Activated CD8-positive, alpha-beta T cell treated with anti-CD3 and anti-CD28 coated beads, Interleukin-2, amount 10 ng/mL, durations not matched to agents 7 days and 5 days (primary cell): ENCODE results near the gene DMTF1. TPM values are rescaled to one million over a fixed set of nuclear protein-coding genes. Genes with fewer than 3 reads are reported as not detected.

Source experiments
- ATAC-seq: fragments of 150-1000 bp; cut with Tn5 transposase; one replicate; pipeline ENCODE4 v1.10.0; 2021; ENCODE audit warnings: moderate library complexity
- CTCF ChIA-PET: fragments of 350-600 bp; sonication (Branson Sonifier 250); formaldehyde crosslinking; loops from one replicate; lab custom pipeline; 2021; ENCODE audit warnings: antibody characterized with exemption; lab: Charles Lee
- POLR2A ChIA-PET: fragments of 350-600 bp; sonication (Branson Sonifier 250); formaldehyde crosslinking; loops from one replicate; lab custom pipeline; 2021; ENCODE audit warnings: antibody characterized with exemption; lab: Charles Lee
- DNase-seq: peaks from one replicate; pipeline ENCODE4 v3.0.0-alpha.2; 2020
- H3K27ac Mint-ChIP-seq: one replicate; pipeline ENCODE4 v1.8.0; 2021; ENCODE audit warnings: mild to moderate bottlenecking, mixed read lengths
- H3K27me3 Mint-ChIP-seq: one replicate; pipeline ENCODE4 v1.8.0; 2021; ENCODE audit warnings: low read depth, mixed read lengths
- H3K36me3 Mint-ChIP-seq: one replicate; pipeline ENCODE4 v1.8.0; 2021; ENCODE audit warnings: low read depth, mixed read lengths
- H3K4me1 Mint-ChIP-seq: one replicate; pipeline ENCODE4 v1.8.0; 2021; ENCODE audit warnings: low read depth, mixed read lengths
- H3K4me3 Mint-ChIP-seq: one replicate; pipeline ENCODE4 v1.8.0; 2021; ENCODE audit warnings: mild to moderate bottlenecking, mixed read lengths
- H3K9me3 Mint-ChIP-seq: one replicate; pipeline ENCODE4 v1.8.0; 2022; ENCODE audit warnings: mixed read lengths; ENCODE audit not compliant: insufficient read depth
- total RNA-seq, 2 experiments: library from RNA; stranded (reverse); gene quantifications; one replicate each; pipeline ENCODE4 v1.2.3, GENCODE V29; 2021

The DMTF1 gene
- total RNA-seq, 2 experiments from 2014 or later, result 94.7 to 96.8 TPM

DNA sequence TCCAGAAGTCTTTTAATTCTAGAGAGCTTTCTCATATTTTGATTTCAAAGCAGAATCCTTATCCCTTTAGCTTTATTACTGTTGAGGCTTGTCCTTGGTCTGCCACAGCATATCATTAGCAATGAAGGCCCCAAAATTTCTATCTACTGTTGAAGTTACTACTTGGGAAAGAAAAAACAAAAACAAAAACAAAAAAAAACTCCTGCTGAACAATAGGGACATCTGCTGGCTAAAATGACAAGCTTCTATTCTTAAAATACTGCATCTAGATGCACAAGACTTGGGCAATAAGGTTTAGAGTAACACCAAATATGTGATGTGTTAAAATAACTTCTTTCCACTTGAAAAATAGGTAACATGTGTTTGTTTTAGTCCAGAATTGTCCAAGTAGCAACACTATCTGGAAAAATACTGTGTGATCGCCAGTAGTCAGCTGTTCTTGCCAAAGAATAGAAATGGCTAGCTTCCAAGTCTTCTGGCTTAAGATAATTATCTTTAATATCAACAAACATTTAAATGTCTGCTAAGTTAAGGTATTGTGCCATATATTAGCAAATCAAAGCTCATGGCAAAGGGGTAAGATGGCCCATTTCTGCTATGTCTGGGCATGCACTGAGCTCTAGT, 3.8 kb upstream of the DMTF1 start:
- peaks cover 23% of the 10 kb centered on the region for H3K4me1 Mint-ChIP-seq
- H3K9me3 Mint-ChIP-seq, result no peaks in the 10 kb centered on the region
- no peak for DNase-seq
- ChIA-PET POLR2A (interaction anchor here (1.6 kb wide), 1 partner anchor 71 kb away, joined by 8 read pairs; the partner anchor contains the start of gene TMEM243), CTCF (interaction anchor here (0.6 to 9.5 kb wide), 29 partner anchors 9 to 238 kb away, joined by 3 to 87 read pairs (median 4); partner anchors contain the start of gene ELAPOR2)
- H3K27me3 Mint-ChIP-seq, result peaks cover 5% of the 10 kb centered on the region
- no peak for ATAC-seq
- H3K27ac Mint-ChIP-seq, result no peak overlapping the region
- no peak overlapping the region for H3K4me3 Mint-ChIP-seq
- H3K36me3 Mint-ChIP-seq, result peaks cover 5% of the 10 kb centered on the region

DNA sequence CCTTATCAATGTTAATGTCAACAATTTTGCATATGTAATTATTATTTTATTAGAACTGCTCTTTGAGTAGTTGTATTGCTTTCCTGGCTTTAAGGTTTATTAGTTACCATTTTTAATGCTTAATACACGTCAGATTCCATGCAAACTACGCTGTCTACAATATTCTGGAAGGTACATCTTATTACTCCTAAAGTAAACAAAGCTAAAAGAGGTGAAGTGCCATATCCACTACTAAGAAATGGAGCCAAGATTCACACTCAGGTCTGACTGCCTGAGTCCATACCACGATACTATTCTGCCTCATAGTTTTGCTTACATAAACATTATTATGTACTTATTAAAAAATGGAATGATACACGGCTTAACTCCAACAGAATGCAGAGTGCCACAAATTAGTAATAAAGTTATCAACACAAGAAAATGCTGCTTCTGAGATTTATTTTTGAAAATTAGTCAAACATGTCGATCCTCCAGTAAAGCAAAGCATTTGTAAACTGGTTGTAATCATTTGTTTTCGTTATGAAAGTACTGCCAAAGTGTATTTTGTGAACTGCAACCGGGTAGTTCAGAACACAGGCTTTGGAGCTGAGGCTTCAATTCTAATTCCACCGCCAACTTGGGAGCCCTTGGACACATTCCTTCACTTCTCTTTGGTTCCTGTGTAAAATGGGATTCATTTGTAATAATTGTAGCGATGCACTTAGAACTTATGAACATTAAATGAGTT, 1.1 kb upstream of the DMTF1 start:
- no peak for DNase-seq
- Mint-ChIP-seq H3K27me3 (peaks cover 2% of the 10 kb centered on the region), H3K4me1 (peaks cover 34% of the 10 kb centered on the region), H3K4me3 (peak overlapping the region; percentile 94), H3K9me3 (no peaks in the 10 kb centered on the region), H3K27ac (peak overlapping the region; percentile 97), H3K36me3 (peaks cover 20% of the 10 kb centered on the region)
- POLR2A ChIA-PET, result interaction anchor here (1.2 to 4.6 kb wide), 4 partner anchors 13 to 203 kb away, joined by 4 to 146 read pairs (median 10); partner anchors contain the start of gene TMEM243
- CTCF ChIA-PET, result interaction anchor here (1.5 to 9.5 kb wide), 2 partner anchors 85 to 222 kb away, joined by 6 to 87 read pairs; no protein-coding TSS in a partner anchor
- no peak for ATAC-seq

DNA sequence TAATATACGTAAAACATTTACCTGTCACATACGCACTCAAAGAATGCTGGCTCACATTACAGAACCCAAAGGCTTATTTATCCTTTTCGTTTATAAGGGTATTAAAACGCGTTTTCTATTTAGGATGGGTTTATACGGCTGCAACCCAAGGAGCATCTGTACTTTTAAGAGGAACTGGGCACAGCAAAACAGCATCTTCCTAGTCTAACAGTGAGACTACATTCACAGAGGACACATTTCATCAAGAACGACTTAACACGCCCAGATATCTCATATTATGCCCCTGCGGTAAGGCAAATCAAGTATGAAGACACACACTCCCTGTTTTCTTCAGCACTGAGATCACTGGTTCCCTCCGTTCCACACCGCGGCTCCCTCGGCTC, 533 bp upstream of the DMTF1 start:
- Mint-ChIP-seq H3K4me1 (peaks cover 37% of the 10 kb centered on the region), H3K9me3 (no peaks in the 10 kb centered on the region), H3K36me3 (peaks cover 22% of the 10 kb centered on the region), H3K27me3 (peaks cover 2% of the 10 kb centered on the region), H3K4me3 (peak overlapping the region; percentile 94), H3K27ac (peak overlapping the region; percentile 97)
- CTCF ChIA-PET, result interaction anchor here (1.1 to 9.5 kb wide), 6 partner anchors 61 to 236 kb away, joined by 3 to 87 read pairs (median 6); partner anchors contain the start of genes ELAPOR2 and TMEM243
- ATAC-seq (peak; percentile 50), DNase-seq (no peak)
- POLR2A ChIA-PET, result interaction anchor here (0.8 to 4.6 kb wide), 15 partner anchors 8 to 262 kb away, joined by 3 to 146 read pairs (median 5); partner anchors contain the start of genes CROT and TMEM243

DNA sequence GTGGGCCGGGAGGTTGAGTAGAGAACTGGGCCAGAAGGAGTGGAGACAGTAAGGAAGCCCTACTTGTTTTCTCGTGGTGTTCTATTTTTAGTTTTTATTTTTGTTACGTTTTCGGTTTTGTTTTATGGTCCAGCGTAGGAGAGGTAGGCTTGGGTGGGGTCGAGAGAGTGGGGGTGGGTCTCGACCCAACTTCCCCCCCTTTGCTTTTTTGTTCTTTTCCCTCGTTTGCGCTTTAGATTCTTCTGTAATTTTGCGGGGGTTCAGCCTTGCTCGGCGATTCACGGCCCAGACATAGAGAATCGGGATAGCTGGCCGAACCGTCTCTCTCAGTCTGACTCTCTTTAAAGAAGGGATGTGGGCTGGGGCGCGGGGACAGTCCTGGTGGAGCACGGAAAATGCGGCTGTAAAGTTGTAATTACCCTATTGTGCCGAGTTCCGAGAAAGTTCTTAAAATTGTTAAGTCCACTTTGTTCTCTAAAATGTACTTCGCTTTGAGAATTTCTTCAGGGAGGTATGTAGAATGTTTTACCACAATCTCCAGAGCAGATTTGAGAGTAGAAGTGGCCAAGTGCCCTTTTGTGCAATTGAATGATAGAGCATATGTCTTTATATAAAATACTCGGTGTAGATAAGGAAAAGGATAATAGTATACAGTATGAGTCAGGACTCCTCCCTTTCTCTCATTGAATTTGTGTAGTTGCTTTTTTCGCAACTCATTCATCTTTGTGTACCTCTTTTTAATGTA, 816 bp downstream of the DMTF1 start:
- DNase-seq (peak; percentile 49), ATAC-seq (peak; percentile 36)
- peaks cover 2% of the 10 kb centered on the region for H3K27me3 Mint-ChIP-seq
- ChIA-PET CTCF (interaction anchor here (0.7 to 9.5 kb wide), 11 partner anchors 22 to 447 kb away, joined by 3 to 87 read pairs (median 4); partner anchors contain the start of genes CROT, ELAPOR2 and TMEM243), POLR2A (interaction anchor here (0.6 to 4.6 kb wide), 17 partner anchors 8 to 260 kb away, joined by 3 to 146 read pairs (median 5); partner anchors contain the start of gene TMEM243)
- H3K36me3 Mint-ChIP-seq, result peaks cover 28% of the 10 kb centered on the region
- H3K9me3 Mint-ChIP-seq, result no peaks in the 10 kb centered on the region
- H3K4me1 Mint-ChIP-seq, result peaks cover 43% of the 10 kb centered on the region
- peak overlapping the region; percentile 94 for H3K4me3 Mint-ChIP-seq
- H3K27ac Mint-ChIP-seq, result peak overlapping the region; percentile 97

DNA sequence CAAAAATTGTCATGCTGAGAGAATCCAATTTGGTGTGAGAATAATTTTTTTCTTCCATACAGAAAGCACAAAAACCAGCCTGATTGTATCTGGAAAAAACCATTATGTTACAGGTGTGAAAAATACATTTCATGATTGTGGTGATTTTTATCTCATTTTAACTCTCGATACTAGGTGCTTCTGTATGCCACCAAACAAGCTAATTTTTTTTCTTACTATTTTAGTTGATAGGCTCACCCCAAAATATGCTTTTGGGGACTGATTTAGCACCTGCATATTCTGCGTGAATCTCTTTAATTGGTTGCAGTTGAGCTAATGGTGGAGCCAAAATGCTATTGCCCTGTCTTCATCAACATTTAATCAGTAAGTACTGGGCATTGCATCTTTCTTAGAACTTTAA, 1.9 kb downstream of the DMTF1 start:
- H3K27me3 Mint-ChIP-seq, result peaks cover 2% of the 10 kb centered on the region
- H3K9me3 Mint-ChIP-seq, result no peaks in the 10 kb centered on the region
- ChIA-PET POLR2A (interaction anchor here (0.6 to 4.6 kb wide), 6 partner anchors 14 to 64 kb away, joined by 3 to 146 read pairs (median 4); partner anchors contain the start of gene TMEM243), CTCF (interaction anchor here (0.7 to 9.5 kb wide), 9 partner anchors 14 to 446 kb away, joined by 3 to 87 read pairs (median 4); partner anchors contain the start of gene TMEM243)
- no peak for DNase-seq
- no peak for ATAC-seq
- H3K36me3 Mint-ChIP-seq, result peaks cover 29% of the 10 kb centered on the region
- H3K27ac Mint-ChIP-seq, result no peak overlapping the region
- H3K4me3 Mint-ChIP-seq, result peak overlapping the region; percentile 94
- peaks cover 43% of the 10 kb centered on the region for H3K4me1 Mint-ChIP-seq

DNA sequence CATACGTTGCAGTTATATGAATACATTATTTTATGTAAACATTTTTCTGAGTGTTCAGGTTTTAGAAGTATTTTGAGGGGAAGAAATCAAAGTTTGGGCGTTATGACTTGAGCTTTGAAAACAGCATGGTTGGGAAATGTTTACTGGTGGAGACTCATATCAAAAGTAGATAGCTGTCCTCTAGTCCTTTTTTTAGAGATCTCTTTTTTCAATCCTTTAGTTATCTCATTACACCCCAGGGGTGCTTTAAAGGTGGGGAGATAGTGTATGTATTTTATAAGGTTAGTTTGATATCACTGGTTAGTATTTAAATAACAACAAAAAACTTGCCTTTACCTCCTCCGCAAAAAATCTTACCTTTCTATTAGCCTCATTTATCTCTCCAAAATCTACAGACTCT, 2.3 kb downstream of the DMTF1 start:
- Mint-ChIP-seq H3K27ac (no peak overlapping the region), H3K36me3 (peaks cover 30% of the 10 kb centered on the region), H3K4me3 (peak overlapping the region; percentile 94), H3K27me3 (no peaks in the 10 kb centered on the region), H3K9me3 (no peaks in the 10 kb centered on the region), H3K4me1 (peaks cover 46% of the 10 kb centered on the region)
- ATAC-seq, result no peak
- POLR2A ChIA-PET, result interaction anchor here (1.3 to 4.6 kb wide), 3 partner anchors 31 to 64 kb away, joined by 3 to 146 read pairs (median 36); partner anchors contain the start of gene TMEM243
- no peak for DNase-seq
- CTCF ChIA-PET, result interaction anchor here (0.9 to 9.5 kb wide), 7 partner anchors 13 to 225 kb away, joined by 3 to 87 read pairs (median 4); partner anchors contain the start of gene TMEM243

DNA sequence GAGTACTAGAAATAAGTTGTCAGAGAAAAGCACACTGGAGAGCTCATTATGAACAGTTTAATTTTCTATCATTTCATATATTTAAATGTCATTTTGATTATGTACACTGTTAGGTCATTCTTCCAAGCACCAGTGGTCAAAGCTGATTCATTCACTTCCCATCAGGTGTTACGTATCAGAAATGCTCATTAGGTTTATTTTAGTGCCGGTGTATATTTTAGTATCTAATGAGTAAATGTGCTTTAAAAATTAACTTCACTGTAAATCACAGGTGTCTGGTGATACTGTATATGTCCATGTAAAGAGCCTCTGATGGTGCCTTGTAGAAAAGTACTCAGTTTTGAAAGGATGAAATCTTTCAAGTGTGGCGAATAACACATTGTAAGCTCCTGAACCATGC, 3.5 kb downstream of the DMTF1 start:
- no peak overlapping the region for H3K27ac Mint-ChIP-seq
- H3K4me3 Mint-ChIP-seq, result no peak overlapping the region

DNA sequence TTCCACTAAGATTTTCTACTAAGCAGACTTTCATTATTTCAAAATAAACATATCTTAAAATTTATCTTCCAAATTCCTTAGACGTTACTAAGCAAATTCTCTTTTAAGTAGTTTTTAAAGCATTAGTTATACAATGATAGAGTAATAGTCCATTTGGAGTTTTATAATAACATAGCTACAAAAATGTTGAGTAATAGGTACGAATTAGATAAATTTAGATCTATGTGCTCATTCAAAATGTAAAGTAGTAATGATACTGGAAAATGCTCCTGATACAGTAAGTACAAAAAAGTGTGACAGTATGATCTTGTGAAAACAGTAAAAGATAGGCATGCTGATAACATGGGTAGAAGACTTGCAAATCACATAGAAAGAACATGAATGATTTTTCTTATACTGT, 4.5 kb downstream of the DMTF1 start:
- no peak for ATAC-seq
- Mint-ChIP-seq H3K36me3 (peaks cover 34% of the 10 kb centered on the region), H3K4me1 (peaks cover 43% of the 10 kb centered on the region), H3K9me3 (no peaks in the 10 kb centered on the region), H3K4me3 (no peak overlapping the region), H3K27ac (no peak overlapping the region), H3K27me3 (no peaks in the 10 kb centered on the region)
- ChIA-PET POLR2A (interaction anchor here (1.1 kb wide), 1 partner anchor 60 kb away, joined by 3 read pairs; no protein-coding TSS in a partner anchor), CTCF (interaction anchor here (1.0 kb wide), 1 partner anchor 45 kb away, joined by 3 read pairs; no protein-coding TSS in a partner anchor)
- DNase-seq, result no peak

More for the DNA sequence above, 3.5 kb downstream of the DMTF1 start:
- Mint-ChIP-seq H3K4me1 (peaks cover 51% of the 10 kb centered on the region), H3K9me3 (no peaks in the 10 kb centered on the region), H3K27me3 (no peaks in the 10 kb centered on the region), H3K36me3 (peaks cover 34% of the 10 kb centered on the region)
- DNase-seq (no peak), ATAC-seq (no peak)
- ChIA-PET CTCF (interaction anchor here (1.0 kb wide), 1 partner anchor 46 kb away, joined by 3 read pairs; no protein-coding TSS in a partner anchor), POLR2A (interaction anchor here (4.6 kb wide), 1 partner anchor 62 kb away, joined by 146 read pairs; the partner anchor contains the start of gene TMEM243)

DNA sequence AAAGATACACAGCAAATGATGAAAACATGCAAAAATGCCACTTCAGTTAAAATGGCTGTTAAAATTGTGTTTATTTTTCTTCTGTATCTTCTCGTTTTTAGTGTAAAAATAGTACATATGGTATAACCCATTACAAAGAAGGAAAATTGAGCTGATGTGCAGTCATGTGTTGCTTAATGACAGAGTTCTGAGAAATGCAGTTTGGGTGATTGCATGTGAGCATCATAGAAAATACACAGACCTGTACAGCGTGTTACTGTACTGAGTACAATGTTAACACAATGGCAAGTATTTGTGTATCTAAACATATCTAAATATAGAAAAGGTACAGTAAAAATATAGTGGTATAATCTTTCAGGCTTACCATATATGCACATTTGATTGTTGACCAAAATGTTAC, 7.3 kb downstream of the DMTF1 start:
- CTCF ChIA-PET, result interaction anchor here (1.0 kb wide), 2 partner anchors 11 to 77 kb away, joined by 3 to 4 read pairs; no protein-coding TSS in a partner anchor
- Mint-ChIP-seq H3K4me1 (peaks cover 33% of the 10 kb centered on the region), H3K27me3 (no peaks in the 10 kb centered on the region), H3K9me3 (no peaks in the 10 kb centered on the region), H3K27ac (no peak overlapping the region), H3K36me3 (peaks cover 39% of the 10 kb centered on the region), H3K4me3 (no peak overlapping the region)
- no peak for ATAC-seq
- no peak for DNase-seq
- POLR2A ChIA-PET, result no interaction called here

DNA sequence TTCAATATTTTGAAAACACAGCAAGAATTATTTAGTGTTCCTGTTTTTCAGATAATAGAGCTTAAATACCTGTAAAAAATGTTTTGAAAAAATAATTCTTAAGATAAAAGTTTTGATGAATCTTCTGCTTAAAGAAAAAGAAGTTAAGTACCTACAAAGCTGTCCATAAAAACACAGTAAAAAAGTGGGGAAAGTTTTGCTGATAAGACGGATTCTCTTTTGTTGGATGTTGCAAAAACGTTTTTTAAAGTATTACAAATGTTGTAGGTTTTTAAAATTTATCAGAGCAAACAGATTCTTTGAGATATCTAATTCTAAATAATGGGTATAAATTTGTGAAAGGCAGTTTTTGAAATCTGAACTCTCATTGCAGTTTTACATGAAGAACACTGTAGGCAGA, 12.2 kb downstream of the DMTF1 start:
- no peak for DNase-seq
- Mint-ChIP-seq H3K9me3 (no peaks in the 10 kb centered on the region), H3K36me3 (peaks cover 57% of the 10 kb centered on the region), H3K4me1 (peaks cover 7% of the 10 kb centered on the region), H3K27me3 (no peaks in the 10 kb centered on the region), H3K4me3 (no peak overlapping the region), H3K27ac (no peak overlapping the region)
- ATAC-seq, result no peak
- ChIA-PET CTCF (interaction anchor here (1.4 kb wide), 1 partner anchor 72 kb away, joined by 3 read pairs; no protein-coding TSS in a partner anchor), POLR2A (interaction anchor here (1.3 kb wide), 1 partner anchor 12 kb away, joined by 6 read pairs; the partner anchor contains the start of gene DMTF1)
